ENCODE results near the gene DHRS7B.
"Not testable (repeated sequence)": the region's sequence is repeated elsewhere in the genome, so short reads cannot be mapped to it uniquely, and the experiment has no call there.

The DHRS7B gene

GRCh38 chr17:21126645-21127508 lies at the start of gene DHRS7B:
Gene DHRS7B, plus strand, starts transcription at chr17:21126964. Its CDS starts 8 bp downstream, at chr17:21126972.
- DNase-seq (ENCODE audit: low spot score), result peak; percentile 96

- no peak for DNase-seq (ENCODE audit: low spot score)
These were observed 49.5 kb upstream of the DHRS7B start for GRCh38 chr17:21077281-21077680.

GRCh38 chr17:21078016-21078780 lies 48.6 kb upstream of the DHRS7B start:
- DNase-seq (ENCODE audit: low spot score), result no peak

GRCh38 chr17:21079196-21079595 lies 47.6 kb upstream of the DHRS7B start:
- DNase-seq (ENCODE audit: low spot score), result no peak

- peak; percentile 10 for DNase-seq (ENCODE audit: low spot score)
These were observed 44.7 kb upstream of the DHRS7B start for GRCh38 chr17:21082001-21082436.

- not testable (repeated sequence) for DNase-seq (ENCODE audit: low spot score)
These were observed 41.5 kb upstream of the DHRS7B start for GRCh38 chr17:21085280-21085679.

- DNase-seq (ENCODE audit: low spot score), result no peak
These were observed 41.1 kb upstream of the DHRS7B start for GRCh38 chr17:21085707-21086106.

- DNase-seq (ENCODE audit: low spot score), result peak; percentile 22
These were observed 37.6 kb upstream of the DHRS7B start for GRCh38 chr17:21089145-21089544.

GRCh38 chr17:21089933-21090901 lies 36.5 kb upstream of the DHRS7B start:
- DNase-seq (ENCODE audit: low spot score), result no peak

- no peak for DNase-seq (ENCODE audit: low spot score)
These were observed 35.7 kb upstream of the DHRS7B start for GRCh38 chr17:21090902-21091618.

GRCh38 chr17:21094298-21094704 lies 32.5 kb upstream of the DHRS7B start:
- peak; percentile 42 for DNase-seq (ENCODE audit: low spot score)

- DNase-seq (ENCODE audit: low spot score), result no peak
These were observed 31.0 kb upstream of the DHRS7B start for GRCh38 chr17:21095735-21096134.

- no peak for DNase-seq (ENCODE audit: low spot score)
These were observed 29.9 kb upstream of the DHRS7B start for GRCh38 chr17:21096874-21097273.

GRCh38 chr17:21098934-21099689 lies 27.7 kb upstream of the DHRS7B start:
- DNase-seq (ENCODE audit: low spot score), result peak; percentile 87

- no peak for DNase-seq (ENCODE audit: low spot score)
These were observed 26.1 kb upstream of the DHRS7B start for GRCh38 chr17:21100636-21101035.

- no peak for DNase-seq (ENCODE audit: low spot score)
These were observed 22.2 kb upstream of the DHRS7B start for GRCh38 chr17:21104608-21105007.

- no peak for DNase-seq (ENCODE audit: low spot score)
These were observed 21.5 kb upstream of the DHRS7B start for GRCh38 chr17:21105064-21105894.

GRCh38 chr17:21106316-21106715 lies 20.4 kb upstream of the DHRS7B start:
- no peak for DNase-seq (ENCODE audit: low spot score)

GRCh38 chr17:21107067-21107650 lies 19.6 kb upstream of the DHRS7B start:
- DNase-seq (ENCODE audit: low spot score), result not testable (repeated sequence)
